Ovary (tissue), 9 donors: ENCODE data around the gene LAX1. TPM values are rescaled to one million over a fixed set of nuclear protein-coding genes. Genes with fewer than 3 reads are reported as not detected.
"Not testable (repeated sequence)": the region's sequence is repeated elsewhere in the genome, so short reads cannot be mapped to it uniquely, and the experiment has no call there.

Experiments used
- DNase-seq, 5 donors: peaks; one replicate each; pipeline ENCODE4 v3.0.0-alpha.2; 2019 to 2020
- H3K27ac ChIP-seq, 2 donors: fragments of 200-600 bp; one replicate each; pipeline versions ENCODE4 v1.5.1 to v1.8.0; 2019 to 2022
- H3K27me3 ChIP-seq: fragments of 200-600 bp; one replicate; pipeline ENCODE4 v1.8.0; 2022
- H3K36me3 ChIP-seq: fragments of 200-600 bp; sonication (generic); one replicate; pipeline ENCODE4 v1.5.1; 2019
- H3K4me1 ChIP-seq: one replicate; pipeline ENCODE4 v1.8.1; 2013; ENCODE audit warnings: mild to moderate bottlenecking, moderate library complexity; ENCODE audit not compliant: insufficient read depth
- H3K4me3 ChIP-seq: fragments of 200-600 bp; sonication (generic); one replicate; pipeline ENCODE4 v1.5.1; 2017
- H3K9me3 ChIP-seq, 2 donors: fragments of 200-600 bp in 1 of 2; sonication (generic) in 1 of 2; one replicate each; pipeline versions ENCODE4 v1.5.1 to v1.8.1; 2013 to 2019; ENCODE audit warnings: mild to moderate bottlenecking in 1 of 2, moderate library complexity in 1 of 2
- CTCF ChIP-seq, 3 donors: fragments of 450-650 bp in 2 of 3; fragments of 200-600 bp in 1 of 3; IDR thresholded peaks; one replicate each; pipeline versions ENCODE4 v1.5.1 to v1.8.0; 2016 to 2022; ENCODE audit warnings: antibody characterized with exemption in 3 of 3, mild to moderate bottlenecking in 1 of 3
- EP300 ChIP-seq: sonication (generic); formaldehyde crosslinking; IDR thresholded peaks from one replicate; pipeline ENCODE4 v1.6.1; 2017; ENCODE audit warnings: antibody characterized with exemption
- POLR2A ChIP-seq: fragments of 450-650 bp; IDR thresholded peaks from one replicate; pipeline ENCODE4 v1.6.1; 2017; ENCODE audit warnings: antibody characterized with exemption, mild to moderate bottlenecking, moderate library complexity
- WGBS, 3 donors: extraction: QIAGEN DNeasy Blood & Tissue Kit in 1 of 3; methylation state at CpG; one replicate each; pipeline versions ENCODE4 v1.1.5 to v1.1.7; 2013 to 2017; 5-methylcytosine and 5-hydroxymethylcytosine counted together
- intact Hi-C, 4 donors: fragments of 100-400 bp; cut with DNase I; formaldehyde crosslinking; loops; one replicate each; pipeline versions ENCODE4 v1.11.0 to v1.15.1; 2022 to 2023
- polyA plus RNA-seq, 2 donors: library from polyadenylated mRNA; stranded (reverse); fragments of 200-250 nt in 1 of 2; fragments of 350-450 nt in 1 of 2; fragmentation: Illumina TruSeq in 1 of 2; extraction: RNeasy Lipid Tissue Mini Kit (QIAGEN cat#74804) in 1 of 2; gene quantifications; one replicate each; pipeline ENCODE4 v1.2.3, GENCODE V29; 2013 to 2014
- total RNA-seq, 7 donors: library from RNA; depleted of rRNA in 2 of 7; stranded (reverse); fragments of >200 nt in 2 of 7; fragmentation: NEBNext Ultra II Directional in 3 of 7; extraction: Animal tissue kit (Norgen Biotek cat#: 25700) in 3 of 7; gene quantifications; one replicate each; pipeline versions ENCODE4 v1.1.0 to v1.2.4, GENCODE V29; 2016 to 2023
- donor health status: DM: no; HTN: no; CAD: no; lungs with moderate emphysema.
- donor health status: DM: no; HTN: no; CAD: no.
- donor health status: Bipolar disorder and iron deficiency.
- donor health status: DM: yes; HTN: yes; CAD: no.
- donor health status: DM: no; HTN: no; CAD: no.
- donor health status: DM: yes; HTN: yes; CAD: no.

Gene LAX1
- total and polyA plus RNA-seq, 9 donors, result 0.11 to 1.2 (median 0.24) TPM; not detected in 1

- no peak overlapping the region for H3K4me3 ChIP-seq
- no peaks in the 10 kb centered on the region for H3K36me3 ChIP-seq
- intact Hi-C loops, result loop anchor here in 1 of 4 donors (10.0 kb wide), 1 partner anchor 240 kb away; no protein-coding TSS in a partner anchor
Observed at GRCh38 chr1:203754455-203754864, 10.5 kb upstream of the LAX1 start.

GRCh38 chr1:203756036-203756435 lies 8.9 kb upstream of the LAX1 start:
- TF ChIP-seq CTCF (IDR thresholded peaks at IDR 0.05), result no peak
- TF ChIP-seq POLR2A, result no peak
- no peak for TF ChIP-seq EP300
- intact Hi-C loops, result loop anchor here in 1 of 4 donors (10.0 kb wide), 1 partner anchor 239 kb away; no protein-coding TSS in a partner anchor

More at GRCh38 chr1:203754455-203754864, 10.5 kb upstream of the LAX1 start:
- Histone ChIP-seq H3K27ac (no peak overlapping the region), H3K9me3 (no peaks in the 10 kb centered on the region), H3K27me3 (no peaks in the 10 kb centered on the region), H3K4me1 (no peaks in the 10 kb centered on the region)
- 91 to 92% (median 91%) methylated on average over 4 of the region's 4 CpGs for WGBS, 3 donors
- TF ChIP-seq POLR2A (no peak), CTCF (IDR thresholded peaks at IDR 0.05) (no peak), EP300 (no peak)
- no peak for DNase-seq

DNA sequence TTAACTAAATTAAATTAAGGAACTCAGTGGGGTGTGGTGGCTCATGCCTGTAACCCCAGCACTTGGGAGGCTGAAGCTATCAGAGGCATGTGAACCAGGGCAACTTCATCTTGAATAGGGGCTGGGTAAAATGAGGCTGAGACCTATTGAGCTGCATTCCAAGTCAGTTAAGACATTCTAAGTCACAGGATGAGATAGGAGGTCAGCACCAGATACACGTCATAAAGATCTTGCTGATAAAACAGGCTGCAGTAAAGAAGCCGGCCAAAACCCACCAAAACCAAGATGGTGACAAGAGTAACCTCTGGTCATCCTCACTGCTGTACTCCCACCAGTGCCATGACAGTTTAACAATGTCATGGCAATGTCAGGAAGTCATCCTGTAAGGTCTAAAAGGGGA lies 6.2 kb upstream of the LAX1 start:
- 66 to 77% (median 67%) methylated on average over 2 of the region's 2 CpGs for WGBS, 3 donors

More at GRCh38 chr1:203756036-203756435, 8.9 kb upstream of the LAX1 start:
- Histone ChIP-seq H3K4me3 (no peak overlapping the region), H3K9me3 (no peaks in the 10 kb centered on the region), H3K4me1 (no peaks in the 10 kb centered on the region), H3K36me3 (no peaks in the 10 kb centered on the region), H3K27ac (no peak overlapping the region), H3K27me3 (no peaks in the 10 kb centered on the region)
- WGBS, 3 donors, result 77 to 86% (median 85%) methylated on average over 4 of the region's 4 CpGs
- DNase-seq, result no peak

DNA sequence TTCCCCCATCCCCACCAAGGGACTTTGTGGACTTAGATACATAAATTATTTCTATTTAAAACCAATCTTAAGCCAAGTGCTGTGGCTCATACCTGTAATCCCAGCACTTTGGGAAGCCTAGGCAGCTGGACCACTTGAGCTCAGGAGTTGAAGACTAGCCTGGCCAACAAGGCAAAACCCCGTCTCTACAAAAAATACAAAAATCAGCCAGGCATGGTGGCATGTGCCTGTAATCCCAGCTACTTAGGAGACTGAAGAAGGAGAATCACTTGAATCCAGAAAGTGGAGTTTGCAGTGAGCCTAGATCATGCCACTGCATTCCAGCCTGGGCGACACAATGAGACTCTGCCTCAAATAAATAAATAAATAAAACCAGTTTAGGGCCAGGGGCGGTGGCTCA lies 4.5 kb upstream of the LAX1 start:
- TF ChIP-seq EP300 (no peak), POLR2A (no peak), CTCF (IDR thresholded peaks at IDR 0.05) (no peak)
- WGBS, 3 donors, result 87 to 95% (median 91%) methylated on average over 3 of the region's 3 CpGs
- Histone ChIP-seq H3K27ac (no peak overlapping the region), H3K36me3 (no peaks in the 10 kb centered on the region), H3K9me3 (no peaks in the 10 kb centered on the region), H3K4me1 (no peaks in the 10 kb centered on the region), H3K27me3 (no peaks in the 10 kb centered on the region), H3K4me3 (no peak overlapping the region)
- DNase-seq, result no peak
- intact Hi-C loops, result no loop called here

More for the DNA sequence above, 6.2 kb upstream of the LAX1 start:
- not testable (repeated sequence) for H3K4me1 ChIP-seq, H3K27ac ChIP-seq, H3K27me3 ChIP-seq, H3K36me3 ChIP-seq, DNase-seq, H3K4me3 ChIP-seq, H3K9me3 ChIP-seq
- intact Hi-C loops, result loop anchor here in 1 of 4 donors (10.0 kb wide), 1 partner anchor 236 kb away; no protein-coding TSS in a partner anchor

DNA sequence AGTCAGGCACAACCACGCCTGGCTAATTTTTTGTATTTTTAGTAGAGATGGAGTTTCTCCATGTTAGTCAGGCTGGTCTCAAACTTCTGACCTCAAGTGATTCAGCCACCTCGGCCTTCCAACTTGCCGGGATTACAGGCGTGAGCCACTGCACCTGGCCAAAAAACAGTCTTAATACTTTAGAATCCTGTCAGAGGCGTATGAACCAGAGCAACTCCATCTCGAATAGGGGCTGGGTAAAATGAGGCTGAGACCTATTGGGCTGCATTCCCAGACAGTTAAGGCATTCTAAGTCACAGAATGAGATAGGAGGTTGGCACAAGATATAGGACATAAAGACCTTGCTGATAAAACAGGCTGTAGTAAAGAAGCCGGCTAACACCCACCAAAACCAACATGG lies 3.0 kb upstream of the LAX1 start:
- H3K9me3 ChIP-seq, H3K4me1 ChIP-seq, H3K27me3 ChIP-seq, H3K4me3 ChIP-seq, DNase-seq, H3K36me3 ChIP-seq, H3K27ac ChIP-seq, intact Hi-C loops: not testable (repeated sequence)
- WGBS, 3 donors, result 53 to 60% (median 58%) methylated on average over 7 of the region's 7 CpGs
